ENCODE results near the gene SLC35G2. TPM values are rescaled to one million over a fixed set of nuclear protein-coding genes. Genes with fewer than 3 reads are reported as not detected.

SLC35G2 gene
- total RNA-seq, 4 donors from 2014 or later = 15.1 to 26.1 (median 20.0) TPM

GRCh38 chr3:136835813-136836510, 17.0 kb downstream of the SLC35G2 start:
- no peak for TF ChIP-seq CTCF (IDR thresholded peaks at IDR 0.05; ENCODE audit: low read depth)

GRCh38 chr3:136836511-136837156, 17.7 kb downstream of the SLC35G2 start:
- TF ChIP-seq CTCF (IDR thresholded peaks at IDR 0.05; ENCODE audit: low read depth) = no peak

GRCh38 chr3:136838641-136839555, 20.0 kb downstream of the SLC35G2 start:
- no peak for TF ChIP-seq CTCF (IDR thresholded peaks at IDR 0.05; ENCODE audit: low read depth)

- no peak for TF ChIP-seq CTCF (IDR thresholded peaks at IDR 0.05; ENCODE audit: low read depth)
Observed at GRCh38 chr3:136839556-136839931, 20.6 kb downstream of the SLC35G2 start.

GRCh38 chr3:136840252-136840651, 21.3 kb downstream of the SLC35G2 start:
- TF ChIP-seq CTCF (IDR thresholded peaks at IDR 0.05; ENCODE audit: low read depth) = no peak

- TF ChIP-seq CTCF (IDR thresholded peaks at IDR 0.05; ENCODE audit: low read depth) = no peak
Observed at GRCh38 chr3:136842294-136842693, 23.4 kb downstream of the SLC35G2 start.

- TF ChIP-seq CTCF (IDR thresholded peaks at IDR 0.05; ENCODE audit: low read depth) = no peak
Observed at GRCh38 chr3:136844724-136845123, 25.8 kb downstream of the SLC35G2 start.
